NOMO-1 treated with DMSO at 0.1 percent for 48 hours (cell line): ENCODE measurements around the gene ACTG2.
A peak's percentile ranks its signal among the peaks of the same experiment; 100 is the strongest.
"Not testable (repeated sequence)": the region's sequence is repeated elsewhere in the genome, so short reads cannot be mapped to it uniquely, and the experiment has no call there.

ENCODE experiments used
- DNase-seq: peaks from one replicate; lab custom pipeline; 2025; ENCODE audit not compliant: unreplicated experiment; lab: John Stamatoyannopoulos, UW

Gene ACTG2

GRCh38 chr2:73891276-73891901 lies 1.4 kb upstream of the ACTG2 start:
- no peak for DNase-seq

DNA sequence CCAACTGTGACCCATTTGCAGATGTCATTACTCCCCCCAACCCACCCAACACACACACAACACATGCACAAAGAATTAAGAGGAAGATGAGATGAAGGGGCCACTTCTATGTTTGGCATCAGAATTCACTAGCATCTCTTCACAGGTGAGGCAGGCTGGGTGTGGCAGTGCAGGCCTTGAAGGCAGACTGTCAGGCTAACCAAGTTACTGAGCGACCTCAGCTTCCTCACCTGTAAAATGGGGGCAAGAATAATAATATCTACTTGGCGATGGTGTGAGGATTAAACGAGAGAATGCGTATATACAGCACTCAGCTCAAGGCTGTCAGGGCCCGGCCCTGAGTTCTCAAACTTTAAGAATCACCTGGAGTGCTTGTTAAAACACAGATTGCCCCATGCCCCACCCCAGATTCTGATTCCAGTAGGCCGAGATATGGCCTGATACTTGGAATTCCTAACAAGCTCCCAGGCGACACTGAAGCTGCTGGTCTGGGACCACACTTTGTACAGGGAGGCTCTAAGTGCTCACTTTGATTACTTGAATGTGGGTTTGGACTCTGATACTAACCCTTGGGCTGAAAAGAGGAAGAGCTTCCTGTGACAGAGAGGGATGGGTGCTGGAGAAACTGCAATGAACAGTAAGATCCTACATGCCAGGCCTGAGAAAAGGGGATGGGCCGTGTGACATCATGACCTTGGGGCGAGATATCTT lies 1.1 kb downstream of the ACTG2 start:
- DNase-seq, result no peak

DNA sequence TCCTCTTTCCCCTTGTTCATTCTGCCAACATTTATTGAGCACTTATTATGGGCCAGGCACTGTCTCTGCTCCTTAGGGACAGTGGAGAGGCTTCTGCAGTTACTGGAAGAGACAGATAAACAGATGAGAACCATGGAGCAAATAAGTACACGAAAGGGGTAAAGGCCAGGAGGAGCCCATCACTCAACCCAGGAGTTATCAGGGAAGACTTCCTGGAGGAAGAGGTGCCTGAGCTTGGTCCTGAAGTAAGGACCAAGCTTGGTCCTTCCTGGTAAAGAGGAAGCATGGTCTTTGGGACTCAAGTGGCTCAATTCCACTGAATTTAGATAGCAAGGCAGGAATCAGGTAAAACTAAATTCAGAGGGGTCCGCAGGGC lies 1.7 kb downstream of the ACTG2 start:
- DNase-seq, result no peak

DNA sequence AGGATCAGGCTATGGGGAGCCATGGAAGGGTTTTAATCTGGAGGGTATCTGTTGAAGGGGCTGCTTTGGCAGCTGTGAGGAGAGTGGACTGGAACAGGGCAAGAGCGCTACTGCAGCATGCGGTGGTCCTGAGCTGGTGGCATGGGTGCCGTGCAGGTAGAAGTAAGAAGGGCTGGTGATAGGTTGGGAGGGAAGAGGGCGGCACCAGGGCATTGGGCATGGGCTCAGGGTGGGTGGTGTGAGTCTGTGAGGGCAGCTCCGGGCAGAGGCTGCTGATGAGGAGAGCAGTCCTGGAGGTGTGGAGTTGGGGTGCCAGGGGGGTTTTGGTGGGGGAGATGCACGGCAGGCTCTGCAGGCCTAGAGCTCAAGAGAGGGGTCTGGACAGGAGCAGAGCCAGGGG lies 2.1 kb downstream of the ACTG2 start:
- DNase-seq, result no peak

DNA sequence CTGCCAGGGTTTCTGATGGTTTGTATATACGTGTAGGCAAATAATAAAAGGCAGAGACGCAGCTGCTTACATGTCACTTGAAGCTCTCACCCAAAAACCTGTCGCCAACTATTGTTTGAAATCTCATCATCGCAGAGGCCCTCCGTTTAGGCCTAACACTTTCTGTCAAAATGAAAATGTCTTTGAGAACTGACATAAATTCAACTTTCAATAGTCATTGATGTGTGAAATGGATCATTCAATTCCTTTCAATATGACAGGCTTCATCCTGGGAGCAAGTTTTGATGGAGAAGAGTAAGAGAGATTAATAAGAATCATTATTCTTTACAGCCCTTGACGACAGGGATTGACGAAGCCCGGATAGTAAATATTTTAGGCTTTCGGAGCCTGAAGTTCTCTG lies 2.7 kb downstream of the ACTG2 start:
- DNase-seq, result no peak

DNA sequence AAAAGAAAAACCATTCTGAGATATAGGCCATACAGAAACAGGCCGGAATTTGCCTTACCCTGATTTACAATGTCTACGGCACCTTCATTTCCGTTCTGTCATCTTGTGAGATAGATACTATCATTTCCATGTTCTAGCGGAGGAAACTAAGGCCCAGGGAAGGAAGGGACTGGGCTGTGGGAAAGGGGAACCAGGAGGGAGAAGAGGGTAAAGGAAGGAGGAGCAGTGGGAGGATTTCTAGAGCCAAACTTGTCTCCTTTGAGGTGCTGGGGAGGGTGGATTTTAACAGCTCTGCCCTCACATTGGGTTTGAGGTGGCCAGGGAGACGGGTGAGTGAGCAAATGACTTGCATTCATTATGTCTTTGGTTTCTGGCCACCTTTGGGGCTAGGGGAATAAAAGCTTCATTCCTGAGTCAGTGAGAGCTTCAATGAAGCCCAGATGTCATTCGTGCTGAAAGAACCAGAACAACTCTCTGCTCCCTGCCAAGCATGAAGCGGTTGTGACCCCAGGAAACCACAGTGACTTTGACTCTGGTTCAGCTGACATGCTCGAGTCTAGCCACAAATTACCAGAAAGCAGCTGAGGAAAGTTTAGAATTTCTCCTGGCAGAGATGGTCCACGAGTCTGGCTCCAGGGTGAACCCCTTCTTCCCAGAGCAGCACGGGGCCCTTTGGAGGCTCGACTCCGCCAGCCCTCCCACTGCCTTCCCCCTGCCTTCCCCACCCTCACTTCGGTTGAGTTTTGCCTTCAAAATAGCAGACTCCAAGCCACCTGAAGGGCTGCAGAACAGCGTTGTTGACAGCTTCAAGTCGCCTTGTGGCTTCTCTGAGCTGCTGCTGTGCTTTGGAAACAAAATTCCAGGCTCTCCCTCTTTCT lies 3.8 kb downstream of the ACTG2 start:
- DNase-seq, result no peak

DNA sequence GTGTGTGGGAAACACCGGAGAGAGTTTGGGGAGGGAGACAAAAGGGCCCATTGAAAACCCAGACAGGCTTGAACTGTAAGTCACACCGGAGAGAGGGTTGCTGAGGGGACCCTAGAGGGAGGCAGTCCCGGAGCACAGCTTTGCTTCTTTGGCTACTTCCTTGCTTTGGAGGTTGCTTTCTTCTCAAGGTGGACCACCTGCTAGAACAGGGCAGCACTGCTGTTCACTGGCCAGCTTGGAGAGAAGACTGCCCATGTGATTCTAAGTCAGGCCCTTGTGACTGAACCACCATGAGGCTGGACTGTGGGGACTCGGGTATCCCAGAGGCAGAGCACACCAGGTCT lies 4.4 kb downstream of the ACTG2 start:
- DNase-seq, result no peak

GRCh38 chr2:73897934-73898333 lies 5.1 kb downstream of the ACTG2 start:
- DNase-seq, result no peak

GRCh38 chr2:73899801-73900336 lies 7.1 kb downstream of the ACTG2 start:
- DNase-seq, result no peak

GRCh38 chr2:73901143-73901542 lies 8.3 kb downstream of the ACTG2 start:
- no peak for DNase-seq

GRCh38 chr2:73902284-73902683 lies 9.5 kb downstream of the ACTG2 start:
- no peak for DNase-seq

DNA sequence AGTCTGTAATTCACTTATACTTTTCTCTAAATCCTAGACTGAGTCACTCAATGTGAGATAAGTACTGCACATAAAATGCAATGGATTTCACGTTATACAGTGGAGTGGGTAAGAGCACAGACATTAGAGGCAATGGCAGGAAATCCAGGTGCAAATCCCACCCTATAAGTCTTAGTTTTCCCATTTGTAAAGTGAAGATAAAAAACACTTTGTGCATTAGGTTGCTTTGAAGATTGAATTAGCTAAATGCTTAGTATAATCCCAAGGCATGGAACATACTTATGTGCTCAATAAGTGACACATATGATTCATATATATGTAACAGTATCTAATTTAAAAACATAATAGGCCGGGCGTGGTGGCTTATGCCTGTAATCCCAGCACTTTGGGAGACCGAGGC lies 10.5 kb downstream of the ACTG2 start:
- DNase-seq, result no peak

GRCh38 chr2:73903949-73904613 lies 11.3 kb downstream of the ACTG2 start:
- not testable (repeated sequence) for DNase-seq

DNA sequence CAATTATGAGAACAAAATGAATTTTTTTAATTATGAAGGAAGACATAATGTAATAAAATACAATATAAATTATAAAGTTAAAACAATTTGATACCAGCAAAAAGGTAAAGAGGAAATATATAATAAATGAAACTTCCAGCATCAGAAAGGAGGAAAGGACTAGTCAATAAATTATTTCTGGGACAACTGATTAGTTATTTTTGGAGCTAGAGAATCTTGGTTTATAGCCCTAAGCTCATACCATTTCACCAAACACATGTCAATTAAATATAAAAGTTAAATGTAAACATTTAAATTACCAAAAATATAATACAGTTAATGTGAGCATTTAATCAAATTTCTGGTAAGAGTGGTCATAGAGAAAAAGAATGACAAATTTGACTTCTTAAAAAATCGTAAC lies 12.1 kb downstream of the ACTG2 start:
- no peak for DNase-seq

- peak; percentile 16 for DNase-seq
Observed at GRCh38 chr2:73906847-73907505, 14.2 kb downstream of the ACTG2 start.

DNA sequence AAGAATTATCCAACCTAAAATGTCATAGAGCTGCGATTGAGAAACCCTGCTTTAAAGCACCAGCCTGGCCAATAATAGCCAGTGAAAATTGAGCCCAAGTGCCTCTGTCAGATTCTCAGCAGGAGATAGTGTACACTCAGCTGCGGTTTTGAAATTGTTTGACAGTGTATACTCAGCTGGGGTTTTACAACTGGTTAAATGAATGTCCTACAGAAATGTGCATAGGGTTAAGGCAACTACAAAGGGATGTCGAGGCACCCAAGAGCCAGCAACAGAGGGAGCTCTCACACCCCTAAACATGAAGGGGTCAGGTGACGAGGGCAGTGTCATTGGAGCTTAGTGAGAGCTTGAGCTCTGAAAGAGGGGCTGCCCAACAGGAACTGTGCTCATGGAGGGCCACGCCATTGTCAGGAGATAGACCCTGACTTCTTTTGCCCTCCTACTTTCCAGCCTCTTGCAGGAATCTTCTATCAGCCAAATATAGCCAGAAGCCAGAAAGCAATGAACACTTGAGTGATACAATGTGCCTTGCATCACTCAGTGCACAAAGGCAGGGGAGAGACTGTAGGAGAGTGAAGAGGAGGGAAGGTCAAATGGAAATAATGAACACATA lies 15.1 kb downstream of the ACTG2 start:
- no peak for DNase-seq

DNA sequence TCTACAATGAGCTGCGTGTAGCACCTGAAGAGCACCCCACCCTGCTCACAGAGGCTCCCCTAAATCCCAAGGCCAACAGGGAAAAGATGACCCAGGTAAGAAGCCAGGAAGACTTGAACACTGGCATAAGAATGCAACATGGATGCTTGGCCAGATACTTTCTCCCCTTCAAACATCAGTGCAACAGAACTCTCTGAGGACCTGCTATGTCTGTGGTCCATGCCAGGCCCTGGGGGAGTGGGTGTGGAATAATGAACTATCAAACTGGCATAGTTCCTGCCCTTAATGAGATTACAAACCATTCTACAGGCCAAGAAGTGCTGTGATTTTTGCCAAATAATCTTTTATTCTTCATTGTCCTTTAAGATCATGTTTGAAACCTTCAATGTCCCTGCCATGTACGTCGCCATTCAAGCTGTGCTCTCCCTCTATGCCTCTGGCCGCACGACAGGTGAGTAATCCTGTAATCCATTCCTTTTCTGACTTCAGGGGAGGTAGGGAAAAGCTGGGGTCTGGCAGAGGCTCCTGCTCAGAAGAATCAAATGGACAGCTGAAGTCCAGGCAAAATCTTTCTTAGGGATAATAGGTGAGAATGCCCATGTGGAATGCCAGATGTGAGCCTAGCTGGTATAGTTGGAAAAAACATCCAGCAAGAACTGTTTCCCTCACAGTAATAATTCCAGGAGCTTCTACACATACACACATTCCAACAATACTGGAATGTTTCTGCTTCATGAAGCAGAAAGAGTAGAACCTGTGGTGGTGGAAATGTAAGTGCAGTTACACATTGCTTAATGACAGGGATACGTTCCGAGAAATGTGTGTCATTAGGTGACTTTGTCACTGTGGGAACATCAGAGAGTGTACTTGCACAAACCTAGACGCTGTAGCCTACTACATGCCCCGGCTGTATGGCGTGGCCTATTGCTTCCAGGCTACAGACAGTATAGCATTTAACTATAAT lies 16.2 kb downstream of the ACTG2 start:
- no peak for DNase-seq

DNA sequence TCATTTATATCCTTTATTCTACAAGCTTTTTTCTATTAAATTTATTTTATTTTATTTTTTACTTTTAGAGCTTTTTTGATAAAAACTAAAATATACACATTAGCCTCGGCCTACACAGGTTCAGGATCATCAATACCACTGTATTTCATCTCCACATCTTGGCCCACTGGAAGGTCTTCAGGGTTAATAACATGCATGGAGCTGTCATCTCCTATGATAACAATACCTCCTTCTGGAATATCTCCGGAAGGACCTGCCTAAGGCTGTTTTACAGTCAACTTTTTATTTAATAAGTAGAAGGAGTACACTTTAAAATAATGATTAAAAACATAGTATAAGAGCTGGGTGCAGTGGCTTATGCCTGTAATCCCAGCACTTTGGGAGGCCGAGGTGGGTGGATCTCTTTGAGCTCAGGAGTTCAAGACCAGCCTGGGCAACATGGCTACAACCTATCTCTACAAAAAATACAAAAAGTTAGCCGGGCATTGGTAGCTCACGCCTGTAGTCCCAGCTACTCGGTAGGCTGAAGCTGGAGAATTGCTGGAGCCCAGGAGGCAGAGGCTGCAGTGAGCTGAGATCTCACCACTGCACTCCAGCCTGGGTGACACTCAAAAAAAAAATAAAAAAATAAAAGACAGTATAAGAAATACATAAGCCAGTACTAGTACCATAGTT lies 18.2 kb downstream of the ACTG2 start:
- DNase-seq, result no peak
